ENCODE measurements around the gene OR8D2.

GRCh38 chr11:124302347-124303125 is 17.5 kb downstream of the OR8D2 start:
- TF ChIP-seq CTCF (IDR thresholded peaks at IDR 0.05; ENCODE audit: extremely low read depth in 1 of 2, insufficient read depth in 1 of 2, low read depth in 1 of 2, low read length in 2 of 2) (no peak), POLR2AphosphoS5 (IDR thresholded peaks at IDR 0.05; ENCODE audit: insufficient read depth, low read depth, low read length) (no peak), JUN (IDR thresholded peaks at IDR 0.05; ENCODE audit: borderline replicate concordance, insufficient read depth, insufficient read length, low read depth) (no peak), POLR2A (IDR thresholded peaks at IDR 0.05; ENCODE audit: low read depth, low read length) (no peak), EZH2 (IDR thresholded peaks at IDR 0.05; ENCODE audit: borderline replicate concordance, low read depth, low read length, severe bottlenecking) (no peak), MYC (IDR thresholded peaks at IDR 0.05; ENCODE audit: low read depth, low read length) (no peak)

Data from endothelial cell of umbilical vein (primary cell).